K562 (cell line): ENCODE results near the gene PBX2. TPM values are rescaled to one million over a fixed set of nuclear protein-coding genes. Genes with fewer than 3 reads are reported as not detected.

Experiments used
- CHD4 ChIP-seq: fragments of 200-600 bp; sonication (generic); IDR thresholded peaks from 3 replicates; pipeline ENCODE4 v1.6.1; 2012; ENCODE audit warnings: low read depth, mild to moderate bottlenecking, mixed read lengths, low read length, inconsistent platforms; ENCODE audit not compliant: insufficient read depth, insufficient replicate concordance, poor library complexity, severe bottlenecking
- DPF2 ChIP-seq: fragments of 450-650 bp; IDR thresholded peaks from 2 replicates; pipeline ENCODE4 v1.6.1; 2016
- EGR1 ChIP-seq: fragments of 450-650 bp; conservative IDR thresholded peaks from 2 replicates; pipeline ENCODE4 v1.6.1; 2017; ENCODE audit warnings: mild to moderate bottlenecking
- FOXP4 ChIP-seq: sonication (generic); formaldehyde crosslinking; IDR thresholded peaks from 2 replicates; pipeline ENCODE4 v1.8.0; 2022; ENCODE audit warnings: mild to moderate bottlenecking, missing genetic modification reagents, borderline replicate concordance
- MXD1 ChIP-seq: fragments of 250-450 bp; sonication (Bioruptor Pico); IDR thresholded peaks from 2 replicates; pipeline ENCODE4 v1.8.0; 2021; ENCODE audit warnings: borderline replicate concordance, mild to moderate bottlenecking, moderate library complexity; ENCODE audit not compliant: poor library complexity, severe bottlenecking
- ZBTB33 ChIP-seq: sonication (generic); formaldehyde crosslinking; IDR thresholded peaks from 2 replicates; pipeline ENCODE4 v1.8.1; 2023; ENCODE audit warnings: mild to moderate bottlenecking, missing genetic modification reagents
- ZFP36 ChIP-seq: fragments of 150-350 bp; IDR thresholded peaks from 2 replicates; pipeline ENCODE4 v1.6.1; 2018; ENCODE audit warnings: low read length, low read depth; ENCODE audit not compliant: partially characterized antibody
- ZNF707 ChIP-seq: fragments of 250-450 bp; sonication (Bioruptor Pico); conservative IDR thresholded peaks from 2 replicates; pipeline ENCODE4 v1.8.0; 2022; ENCODE audit warnings: inconsistent platforms, mild to moderate bottlenecking, moderate library complexity
- polyA plus RNA-seq, 8 experiments: library from polyadenylated mRNA; depleted of rRNA in 4 of 8; stranded (reverse) in 5 of 8; unstranded in 3 of 8; fragments of >200 nt; fragmentation: Nextera tagmentation in 2 of 8; fragmentation: Illumina TruSeq in 1 of 8; extraction: Ambion mirVana in 2 of 8; extraction: Trizol in 1 of 8; gene quantifications; 2 replicates each; pipeline versions ENCODE4 v1.2.1 to v1.2.3, GENCODE V29; 2011 to 2014; ENCODE audit warnings: inconsistent platforms in 1 of 8, missing spikeins in 1 of 8
- total RNA-seq, 7 experiments: library from RNA; depleted of rRNA in 6 of 7; stranded (reverse); fragments of >200 nt in 6 of 7; fragmentation: Illumina TruSeq in 2 of 7; extraction: Trizol in 2 of 7; gene quantifications; 2 replicates each; pipeline versions ENCODE4 v1.2.1 to v1.2.3, GENCODE V29; 2011 to 2021; ENCODE audit warnings: low replicate concordance in 1 of 7
- TF ChIP-seq, protein P1 (sequence below), 2 experiments: fragments of 450-650 bp; formaldehyde crosslinking in 1 of 2; IDR thresholded peaks; 2 replicates each; pipeline versions ENCODE4 v1.4.0 to v1.6.1; 2014 to 2020; ENCODE audit warnings: mild to moderate bottlenecking in 2 of 2, borderline replicate concordance in 1 of 2, low read depth in 1 of 2
- TF ChIP-seq, protein P2 (sequence below): sonication (generic); formaldehyde crosslinking; IDR thresholded peaks from 2 replicates; pipeline ENCODE4 v1.8.1; 2023; ENCODE audit warnings: mild to moderate bottlenecking, missing genetic modification reagents

The PBX2 gene
- total and polyA plus RNA-seq, 9 of the 15 experiments (the other 6 are each of a cell fraction or from before 2014, with no cell fraction given): 1.9 to 134 (median 62.5) TPM

DNA sequence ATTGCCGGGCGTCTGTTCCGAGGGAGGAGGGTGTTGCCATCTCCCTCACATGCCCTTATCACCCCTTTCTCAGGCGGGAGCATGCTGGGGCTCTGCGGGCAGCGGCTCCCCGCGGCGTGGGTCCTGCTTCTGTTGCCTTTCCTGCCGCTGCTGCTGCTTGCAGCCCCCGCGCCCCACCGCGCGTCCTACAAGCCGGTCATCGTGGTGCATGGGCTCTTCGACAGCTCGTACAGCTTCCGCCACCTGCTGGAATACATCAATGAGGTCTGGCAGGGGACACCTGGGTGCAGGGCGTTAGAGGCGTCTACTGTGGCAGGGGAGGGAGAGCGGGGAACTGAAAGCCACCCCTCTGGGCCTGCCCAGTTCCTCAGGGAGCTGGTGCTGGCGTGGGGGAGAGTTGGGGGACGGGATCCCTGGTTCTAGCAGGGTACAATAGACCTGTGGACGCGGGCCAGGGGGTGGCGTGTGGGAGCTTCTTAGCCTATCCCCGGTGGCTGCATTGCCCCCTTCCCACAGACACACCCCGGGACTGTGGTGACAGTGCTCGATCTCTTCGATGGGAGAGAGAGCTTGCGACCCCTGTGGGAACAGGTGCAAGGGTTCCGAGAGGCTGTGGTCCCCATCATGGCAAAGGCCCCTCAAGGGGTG lies 35.4 kb downstream of the PBX2 start (continued):
- TF ChIP-seq ZBTB33 (CRISPR knock-in tag): no peak
- TF ChIP-seq CHD4: no peak
- TF ChIP-seq ZNF707 (CRISPR knock-in tag): no peak
- peak; percentile 78 for TF ChIP-seq EGR1
- TF ChIP-seq ZFP36: no peak
- no peak for TF ChIP-seq MXD1
- TF ChIP-seq, protein P1, sequence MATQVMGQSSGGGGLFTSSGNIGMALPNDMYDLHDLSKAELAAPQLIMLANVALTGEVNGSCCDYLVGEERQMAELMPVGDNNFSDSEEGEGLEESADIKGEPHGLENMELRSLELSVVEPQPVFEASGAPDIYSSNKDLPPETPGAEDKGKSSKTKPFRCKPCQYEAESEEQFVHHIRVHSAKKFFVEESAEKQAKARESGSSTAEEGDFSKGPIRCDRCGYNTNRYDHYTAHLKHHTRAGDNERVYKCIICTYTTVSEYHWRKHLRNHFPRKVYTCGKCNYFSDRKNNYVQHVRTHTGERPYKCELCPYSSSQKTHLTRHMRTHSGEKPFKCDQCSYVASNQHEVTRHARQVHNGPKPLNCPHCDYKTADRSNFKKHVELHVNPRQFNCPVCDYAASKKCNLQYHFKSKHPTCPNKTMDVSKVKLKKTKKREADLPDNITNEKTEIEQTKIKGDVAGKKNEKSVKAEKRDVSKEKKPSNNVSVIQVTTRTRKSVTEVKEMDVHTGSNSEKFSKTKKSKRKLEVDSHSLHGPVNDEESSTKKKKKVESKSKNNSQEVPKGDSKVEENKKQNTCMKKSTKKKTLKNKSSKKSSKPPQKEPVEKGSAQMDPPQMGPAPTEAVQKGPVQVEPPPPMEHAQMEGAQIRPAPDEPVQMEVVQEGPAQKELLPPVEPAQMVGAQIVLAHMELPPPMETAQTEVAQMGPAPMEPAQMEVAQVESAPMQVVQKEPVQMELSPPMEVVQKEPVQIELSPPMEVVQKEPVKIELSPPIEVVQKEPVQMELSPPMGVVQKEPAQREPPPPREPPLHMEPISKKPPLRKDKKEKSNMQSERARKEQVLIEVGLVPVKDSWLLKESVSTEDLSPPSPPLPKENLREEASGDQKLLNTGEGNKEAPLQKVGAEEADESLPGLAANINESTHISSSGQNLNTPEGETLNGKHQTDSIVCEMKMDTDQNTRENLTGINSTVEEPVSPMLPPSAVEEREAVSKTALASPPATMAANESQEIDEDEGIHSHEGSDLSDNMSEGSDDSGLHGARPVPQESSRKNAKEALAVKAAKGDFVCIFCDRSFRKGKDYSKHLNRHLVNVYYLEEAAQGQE (IDR thresholded peaks at IDR 0.05; ENCODE audit: borderline replicate concordance): peak; percentile 92
- TF ChIP-seq, protein P1 (CRISPR knock-in tag; IDR thresholded peaks at IDR 0.05; ENCODE audit: low read depth): no peak
- TF ChIP-seq FOXP4 (CRISPR knock-in tag): no peak
- TF ChIP-seq, protein P2, sequence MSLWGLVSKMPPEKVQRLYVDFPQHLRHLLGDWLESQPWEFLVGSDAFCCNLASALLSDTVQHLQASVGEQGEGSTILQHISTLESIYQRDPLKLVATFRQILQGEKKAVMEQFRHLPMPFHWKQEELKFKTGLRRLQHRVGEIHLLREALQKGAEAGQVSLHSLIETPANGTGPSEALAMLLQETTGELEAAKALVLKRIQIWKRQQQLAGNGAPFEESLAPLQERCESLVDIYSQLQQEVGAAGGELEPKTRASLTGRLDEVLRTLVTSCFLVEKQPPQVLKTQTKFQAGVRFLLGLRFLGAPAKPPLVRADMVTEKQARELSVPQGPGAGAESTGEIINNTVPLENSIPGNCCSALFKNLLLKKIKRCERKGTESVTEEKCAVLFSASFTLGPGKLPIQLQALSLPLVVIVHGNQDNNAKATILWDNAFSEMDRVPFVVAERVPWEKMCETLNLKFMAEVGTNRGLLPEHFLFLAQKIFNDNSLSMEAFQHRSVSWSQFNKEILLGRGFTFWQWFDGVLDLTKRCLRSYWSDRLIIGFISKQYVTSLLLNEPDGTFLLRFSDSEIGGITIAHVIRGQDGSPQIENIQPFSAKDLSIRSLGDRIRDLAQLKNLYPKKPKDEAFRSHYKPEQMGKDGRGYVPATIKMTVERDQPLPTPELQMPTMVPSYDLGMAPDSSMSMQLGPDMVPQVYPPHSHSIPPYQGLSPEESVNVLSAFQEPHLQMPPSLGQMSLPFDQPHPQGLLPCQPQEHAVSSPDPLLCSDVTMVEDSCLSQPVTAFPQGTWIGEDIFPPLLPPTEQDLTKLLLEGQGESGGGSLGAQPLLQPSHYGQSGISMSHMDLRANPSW (CRISPR knock-in tag): no peak
- TF ChIP-seq DPF2: peak; percentile 45; the same call in 1 of the 2 replicates
